DND-41 (cell line): ENCODE measurements around the gene ZNF750.

Experiments
- EZH2 ChIP-seq: IDR thresholded peaks from 3 replicates; pipeline ENCODE4 v1.6.1; 2012; ENCODE audit warnings: borderline replicate concordance, low read depth, mild to moderate bottlenecking, moderate library complexity, low read length, inconsistent platforms; ENCODE audit not compliant: severe bottlenecking
- TF ChIP-seq, protein P1 (sequence below): IDR thresholded peaks from 2 replicates; pipeline ENCODE4 v1.5.1; 2012; ENCODE audit warnings: borderline replicate concordance, low read length, moderate library complexity, mild to moderate bottlenecking; ENCODE audit not compliant: poor library complexity, severe bottlenecking; ENCODE audit errors: extremely low read depth

DNA sequence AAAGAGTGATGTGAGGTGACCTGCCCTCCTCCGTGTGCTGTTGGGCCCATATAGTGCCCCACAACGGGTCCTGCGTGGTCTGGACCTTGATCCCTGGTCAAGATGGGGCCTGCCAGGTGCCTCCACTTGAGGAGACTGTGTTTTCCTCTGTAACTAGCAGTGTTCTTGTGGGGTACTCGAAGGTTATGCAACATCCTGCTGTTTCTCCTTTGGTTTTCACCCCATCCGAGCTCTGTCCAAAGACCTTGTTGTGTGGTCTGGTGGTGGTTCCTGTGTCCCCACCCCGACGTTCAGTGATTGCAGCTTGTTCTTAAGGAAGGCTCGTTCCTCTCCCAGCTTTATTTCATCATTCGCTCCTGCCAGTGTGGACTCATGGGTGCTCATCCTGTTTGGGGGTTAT lies 38.7 kb upstream of the ZNF750 start:
- TF ChIP-seq, protein P1, sequence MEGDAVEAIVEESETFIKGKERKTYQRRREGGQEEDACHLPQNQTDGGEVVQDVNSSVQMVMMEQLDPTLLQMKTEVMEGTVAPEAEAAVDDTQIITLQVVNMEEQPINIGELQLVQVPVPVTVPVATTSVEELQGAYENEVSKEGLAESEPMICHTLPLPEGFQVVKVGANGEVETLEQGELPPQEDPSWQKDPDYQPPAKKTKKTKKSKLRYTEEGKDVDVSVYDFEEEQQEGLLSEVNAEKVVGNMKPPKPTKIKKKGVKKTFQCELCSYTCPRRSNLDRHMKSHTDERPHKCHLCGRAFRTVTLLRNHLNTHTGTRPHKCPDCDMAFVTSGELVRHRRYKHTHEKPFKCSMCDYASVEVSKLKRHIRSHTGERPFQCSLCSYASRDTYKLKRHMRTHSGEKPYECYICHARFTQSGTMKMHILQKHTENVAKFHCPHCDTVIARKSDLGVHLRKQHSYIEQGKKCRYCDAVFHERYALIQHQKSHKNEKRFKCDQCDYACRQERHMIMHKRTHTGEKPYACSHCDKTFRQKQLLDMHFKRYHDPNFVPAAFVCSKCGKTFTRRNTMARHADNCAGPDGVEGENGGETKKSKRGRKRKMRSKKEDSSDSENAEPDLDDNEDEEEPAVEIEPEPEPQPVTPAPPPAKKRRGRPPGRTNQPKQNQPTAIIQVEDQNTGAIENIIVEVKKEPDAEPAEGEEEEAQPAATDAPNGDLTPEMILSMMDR, result no peak
- no peak for TF ChIP-seq EZH2
